ACC112 (cell line): ENCODE measurements around the gene ZMIZ1.
A peak's percentile ranks its signal among the peaks of the same experiment; 100 is the strongest.

Source experiments
- H2AFZ ChIP-seq: fragments of 200-600 bp; sonication (generic); one replicate; pipeline ENCODE4 v1.6.0; 2017; ENCODE audit warnings: antibody characterized with exemption, low read length; ENCODE audit not compliant: unreplicated experiment
- H3K27ac ChIP-seq: fragments of 200-600 bp; sonication (generic); 2 replicates; pipeline ENCODE4 v1.5.1; 2014; ENCODE audit warnings: low read depth, mild to moderate bottlenecking, antibody characterized with exemption, low read length, moderate library complexity
- H3K27me3 ChIP-seq: fragments of 200-600 bp; sonication (generic); 2 replicates; pipeline ENCODE4 v1.6.1; 2014; ENCODE audit warnings: mild to moderate bottlenecking, antibody characterized with exemption, low read length, moderate library complexity, mixed read lengths; ENCODE audit not compliant: insufficient read depth
- H3K36me3 ChIP-seq: fragments of 200-600 bp; sonication (generic); 2 replicates; pipeline ENCODE4 v1.6.1; 2016; ENCODE audit warnings: mild to moderate bottlenecking, antibody characterized with exemption, low read length, moderate library complexity, mixed read lengths; ENCODE audit not compliant: insufficient read depth
- H3K4me1 ChIP-seq: fragments of 200-600 bp; sonication (generic); one replicate; pipeline ENCODE4 v1.6.1; 2016; ENCODE audit warnings: low read length, mixed read lengths; ENCODE audit not compliant: insufficient read depth, unreplicated experiment, control insufficient read depth
- H3K4me3 ChIP-seq: fragments of 200-600 bp; sonication (generic); 2 replicates; pipeline ENCODE4 v1.5.1; 2014; ENCODE audit warnings: mild to moderate bottlenecking, low read depth, low read length
- H3K79me2 ChIP-seq: fragments of 200-600 bp; sonication (generic); one replicate; pipeline ENCODE4 v1.6.0; 2016; ENCODE audit warnings: low read length; ENCODE audit not compliant: control insufficient read depth, unreplicated experiment, insufficient read depth

The ZMIZ1 gene

GRCh38 chr10:79153745-79154144 is 85.0 kb downstream of the ZMIZ1 start:
- Histone ChIP-seq H3K79me2 (peaks cover 48% of the 10 kb centered on the region), H2AFZ (no peak overlapping the region), H3K4me1 (peaks cover 92% of the 10 kb centered on the region), H3K4me3 (no peak overlapping the region), H3K36me3 (no peaks in the 10 kb centered on the region), H3K27me3 (no peaks in the 10 kb centered on the region), H3K27ac (peak overlapping the region; percentile 72; the same call in 1 of the 2 replicates)

- Histone ChIP-seq H3K27me3 (no peaks in the 10 kb centered on the region), H3K4me1 (peaks cover 91% of the 10 kb centered on the region), H2AFZ (no peak overlapping the region), H3K27ac (peak overlapping the region; percentile 72), H3K4me3 (no peak overlapping the region), H3K36me3 (no peaks in the 10 kb centered on the region), H3K79me2 (peaks cover 54% of the 10 kb centered on the region)
Measured at GRCh38 chr10:79155301-79156081, 86.7 kb downstream of the ZMIZ1 start.

- Histone ChIP-seq H3K27me3 (no peaks in the 10 kb centered on the region), H3K36me3 (no peaks in the 10 kb centered on the region), H3K4me1 (peaks cover 91% of the 10 kb centered on the region), H3K79me2 (peaks cover 60% of the 10 kb centered on the region), H3K27ac (peak overlapping the region; percentile 91), H2AFZ (no peak overlapping the region), H3K4me3 (no peak overlapping the region)
Measured at GRCh38 chr10:79156334-79157274, 87.8 kb downstream of the ZMIZ1 start.

- no peaks in the 10 kb centered on the region for H3K36me3 ChIP-seq
- peak overlapping the region; percentile 91 for H3K27ac ChIP-seq
- H3K4me3 ChIP-seq = no peak overlapping the region
- H3K79me2 ChIP-seq = peaks cover 63% of the 10 kb centered on the region
- no peak overlapping the region for H2AFZ ChIP-seq
- H3K27me3 ChIP-seq = no peaks in the 10 kb centered on the region
- H3K4me1 ChIP-seq = peaks cover 92% of the 10 kb centered on the region
Measured at GRCh38 chr10:79158004-79158340, 89.2 kb downstream of the ZMIZ1 start.

GRCh38 chr10:79158402-79159097 is 89.8 kb downstream of the ZMIZ1 start:
- Histone ChIP-seq H3K4me3 (peak overlapping the region; percentile 2; the same call in 1 of the 2 replicates), H3K4me1 (peaks cover 92% of the 10 kb centered on the region), H3K27ac (peak overlapping the region; percentile 91), H3K27me3 (no peaks in the 10 kb centered on the region), H3K36me3 (no peaks in the 10 kb centered on the region), H3K79me2 (peaks cover 57% of the 10 kb centered on the region), H2AFZ (no peak overlapping the region)

GRCh38 chr10:79159141-79159651 is 90.4 kb downstream of the ZMIZ1 start:
- Histone ChIP-seq H2AFZ (no peak overlapping the region), H3K79me2 (peaks cover 54% of the 10 kb centered on the region), H3K27ac (peak overlapping the region; percentile 91), H3K36me3 (no peaks in the 10 kb centered on the region), H3K27me3 (no peaks in the 10 kb centered on the region), H3K4me1 (peaks cover 89% of the 10 kb centered on the region), H3K4me3 (peak overlapping the region; percentile 32; the same call in 1 of the 2 replicates)

GRCh38 chr10:79159785-79160184 is 91.0 kb downstream of the ZMIZ1 start:
- no peak overlapping the region for H2AFZ ChIP-seq
- no peaks in the 10 kb centered on the region for H3K36me3 ChIP-seq
- H3K4me1 ChIP-seq = peaks cover 83% of the 10 kb centered on the region

GRCh38 chr10:79160191-79160590 is 91.4 kb downstream of the ZMIZ1 start:
- Histone ChIP-seq H2AFZ (no peak overlapping the region), H3K27me3 (no peaks in the 10 kb centered on the region), H3K36me3 (no peaks in the 10 kb centered on the region), H3K27ac (peak overlapping the region; percentile 91), H3K4me1 (peaks cover 79% of the 10 kb centered on the region), H3K4me3 (no peak overlapping the region), H3K79me2 (peaks cover 48% of the 10 kb centered on the region)

More at GRCh38 chr10:79159785-79160184, 91.0 kb downstream of the ZMIZ1 start:
- Histone ChIP-seq H3K4me3 (peak overlapping the region; percentile 32; the same call in 1 of the 2 replicates), H3K27ac (peak overlapping the region; percentile 91), H3K79me2 (peaks cover 50% of the 10 kb centered on the region), H3K27me3 (no peaks in the 10 kb centered on the region)

GRCh38 chr10:79161557-79161956 is 92.8 kb downstream of the ZMIZ1 start:
- Histone ChIP-seq H3K27me3 (no peaks in the 10 kb centered on the region), H3K27ac (peak overlapping the region; percentile 91), H3K36me3 (no peaks in the 10 kb centered on the region), H3K79me2 (peaks cover 42% of the 10 kb centered on the region), H3K4me3 (no peak overlapping the region), H2AFZ (no peak overlapping the region), H3K4me1 (peaks cover 72% of the 10 kb centered on the region)

- H3K4me3 ChIP-seq = no peak overlapping the region
- no peak overlapping the region for H2AFZ ChIP-seq
- peaks cover 37% of the 10 kb centered on the region for H3K79me2 ChIP-seq
- no peaks in the 10 kb centered on the region for H3K36me3 ChIP-seq
- H3K27ac ChIP-seq = peak overlapping the region; percentile 91; the same call in 1 of the 2 replicates
- H3K4me1 ChIP-seq = peaks cover 67% of the 10 kb centered on the region
- H3K27me3 ChIP-seq = no peaks in the 10 kb centered on the region
Measured at GRCh38 chr10:79162022-79162421, 93.3 kb downstream of the ZMIZ1 start.
